MCF 10A (cell line): Measurements from ENCODE around the gene MAFG. TPM values are rescaled to one million over a fixed set of nuclear protein-coding genes. Genes with fewer than 3 reads are reported as not detected.

Source experiments
- BruUV-seq: library from RNA; stranded (reverse); fragments of 400-500 nt; replicated peaks from 2 replicates; lab custom pipeline; 2021; lab: Mats Ljungman, UMichigan
- CTCF ChIA-PET: fragments of 300-600 bp; sonication (Branson Sonifier 250); formaldehyde crosslinking; extraction: SDS; loops from one replicate; lab custom pipeline; 2021; ENCODE audit warnings: antibody characterized with exemption, inconsistent platforms; lab: Yijun Ruan, JAX
- POLR2A ChIA-PET: fragments of 300-600, 350-650 bp; sonication (Branson Sonifier 250); formaldehyde crosslinking; extraction: SDS; loops from one replicate; lab custom pipeline; 2020; ENCODE audit warnings: antibody characterized with exemption, inconsistent platforms; lab: Yijun Ruan, JAX
- DNase-seq: peaks from one replicate; pipeline ENCODE4 v3.0.0-alpha.2; 2018; ENCODE audit not compliant: unreplicated experiment
- H3K27ac Mint-ChIP-seq: one replicate; pipeline ENCODE4 v1.8.0; 2022; ENCODE audit warnings: mild to moderate bottlenecking, low read depth, mixed read lengths; ENCODE audit not compliant: unreplicated experiment
- H3K27me3 Mint-ChIP-seq: one replicate; pipeline ENCODE4 v1.8.0; 2022; ENCODE audit warnings: mixed read lengths; ENCODE audit not compliant: insufficient read depth, unreplicated experiment
- H3K36me3 Mint-ChIP-seq: one replicate; pipeline ENCODE4 v1.8.0; 2022; ENCODE audit warnings: mild to moderate bottlenecking, moderate library complexity, mixed read lengths; ENCODE audit not compliant: insufficient read depth, unreplicated experiment
- H3K4me1 Mint-ChIP-seq: one replicate; pipeline ENCODE4 v1.8.0; 2022; ENCODE audit warnings: mixed read lengths; ENCODE audit not compliant: insufficient read depth, unreplicated experiment
- H3K4me3 Mint-ChIP-seq: one replicate; pipeline ENCODE4 v1.8.0; 2022; ENCODE audit warnings: mild to moderate bottlenecking, moderate library complexity, mixed read lengths; ENCODE audit not compliant: unreplicated experiment
- H3K9me3 Mint-ChIP-seq: one replicate; pipeline ENCODE4 v1.8.0; 2022; ENCODE audit warnings: mixed read lengths; ENCODE audit not compliant: unreplicated experiment
- intact Hi-C: fragments of 100-400 bp; cut with micrococcal nuclease; formaldehyde crosslinking; loops from 2 replicates; pipeline ENCODE4 v1.14.1; 2022
- total RNA-seq: library from RNA; stranded (reverse); gene quantifications from 2 replicates; pipeline ENCODE4 v1.2.3, GENCODE V29; 2022
- TF ChIP-seq, protein P1 (sequence below): fragments of 200-600 bp; IDR thresholded peaks from one replicate; pipeline ENCODE4 v1.8.0; 2022; ENCODE audit warnings: antibody characterized with exemption, mild to moderate bottlenecking; ENCODE audit not compliant: unreplicated experiment

MAFG gene
- total RNA-seq, 1 experiment from 2014 or later = 38.1 TPM

DNA sequence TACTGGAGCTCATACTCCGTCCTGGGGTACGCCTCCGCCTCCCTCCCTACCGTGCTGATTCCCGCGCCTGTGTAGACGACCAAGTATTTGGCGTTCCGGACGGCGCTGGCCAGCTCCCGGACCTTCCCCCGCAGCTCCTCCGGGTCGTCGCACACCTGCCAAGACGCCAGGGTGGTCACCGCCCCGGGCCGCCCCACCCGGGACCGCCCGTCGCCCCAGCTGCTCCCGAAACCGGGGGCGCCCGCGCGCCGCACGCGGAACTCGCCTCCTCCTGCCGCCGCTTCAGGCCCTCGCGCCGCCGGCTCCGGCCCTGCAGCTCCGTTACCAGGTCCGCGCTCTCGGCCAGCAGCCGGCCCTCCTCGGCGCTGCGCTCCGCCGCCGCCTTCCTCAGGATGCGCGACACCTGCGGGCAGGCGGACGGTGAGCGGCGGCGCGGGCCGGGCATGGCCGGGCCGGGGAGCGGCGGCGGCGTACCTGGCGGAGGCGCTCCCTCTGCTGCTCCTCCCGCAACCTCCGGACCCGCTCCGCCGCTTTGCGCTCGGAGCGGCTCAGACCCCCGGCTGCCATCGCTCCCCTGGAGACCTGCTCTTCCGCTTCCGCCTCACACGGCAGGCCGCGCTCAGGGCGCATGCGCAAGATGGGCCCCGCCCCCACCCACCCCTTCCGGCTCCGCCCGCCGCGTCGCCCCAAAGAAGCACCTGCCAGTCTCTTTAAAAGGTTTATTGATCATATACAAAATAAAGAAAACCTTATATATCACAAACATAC, 9.8 kb downstream of the MAFG start, which contains the start of gene SIRT7:
SIRT7 (minus strand) TSS at position 612 of the 768 bp plus-strand sequence; CDS start at position 567, 45 bp downstream.
- BruUV-seq = no TSS peak
- TF ChIP-seq, protein P1, sequence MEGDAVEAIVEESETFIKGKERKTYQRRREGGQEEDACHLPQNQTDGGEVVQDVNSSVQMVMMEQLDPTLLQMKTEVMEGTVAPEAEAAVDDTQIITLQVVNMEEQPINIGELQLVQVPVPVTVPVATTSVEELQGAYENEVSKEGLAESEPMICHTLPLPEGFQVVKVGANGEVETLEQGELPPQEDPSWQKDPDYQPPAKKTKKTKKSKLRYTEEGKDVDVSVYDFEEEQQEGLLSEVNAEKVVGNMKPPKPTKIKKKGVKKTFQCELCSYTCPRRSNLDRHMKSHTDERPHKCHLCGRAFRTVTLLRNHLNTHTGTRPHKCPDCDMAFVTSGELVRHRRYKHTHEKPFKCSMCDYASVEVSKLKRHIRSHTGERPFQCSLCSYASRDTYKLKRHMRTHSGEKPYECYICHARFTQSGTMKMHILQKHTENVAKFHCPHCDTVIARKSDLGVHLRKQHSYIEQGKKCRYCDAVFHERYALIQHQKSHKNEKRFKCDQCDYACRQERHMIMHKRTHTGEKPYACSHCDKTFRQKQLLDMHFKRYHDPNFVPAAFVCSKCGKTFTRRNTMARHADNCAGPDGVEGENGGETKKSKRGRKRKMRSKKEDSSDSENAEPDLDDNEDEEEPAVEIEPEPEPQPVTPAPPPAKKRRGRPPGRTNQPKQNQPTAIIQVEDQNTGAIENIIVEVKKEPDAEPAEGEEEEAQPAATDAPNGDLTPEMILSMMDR = no peak
- Mint-ChIP-seq H3K36me3 (peaks cover 64% of the 10 kb centered on the region), H3K27ac (peak within 1 kb of the TSS; percentile 87), H3K27me3 (no peaks in the 10 kb centered on the region), H3K9me3 (no peaks in the 10 kb centered on the region), H3K4me1 (peaks cover 27% of the 10 kb centered on the region), H3K4me3 (peak within 1 kb of the TSS; percentile 87)
- ChIA-PET CTCF (interaction anchor here (0.6 kb wide), 3 partner anchors 104 to 1279 kb away, joined by 3 to 4 read pairs (median 3); no protein-coding TSS in a partner anchor), POLR2A (interaction anchor here (0.7 to 2.8 kb wide), 18 partner anchors 9 to 364 kb away, joined by 3 to 59 read pairs (median 4); partner anchors contain the start of genes ARHGDIA, ARL16, CENPX and FASN)
- DNase-seq = peak; percentile 75
- intact Hi-C loops = loop anchor here (10.0 kb wide), 1 partner anchor 53 kb away; the partner anchor contains the start of gene P4HB

DNA sequence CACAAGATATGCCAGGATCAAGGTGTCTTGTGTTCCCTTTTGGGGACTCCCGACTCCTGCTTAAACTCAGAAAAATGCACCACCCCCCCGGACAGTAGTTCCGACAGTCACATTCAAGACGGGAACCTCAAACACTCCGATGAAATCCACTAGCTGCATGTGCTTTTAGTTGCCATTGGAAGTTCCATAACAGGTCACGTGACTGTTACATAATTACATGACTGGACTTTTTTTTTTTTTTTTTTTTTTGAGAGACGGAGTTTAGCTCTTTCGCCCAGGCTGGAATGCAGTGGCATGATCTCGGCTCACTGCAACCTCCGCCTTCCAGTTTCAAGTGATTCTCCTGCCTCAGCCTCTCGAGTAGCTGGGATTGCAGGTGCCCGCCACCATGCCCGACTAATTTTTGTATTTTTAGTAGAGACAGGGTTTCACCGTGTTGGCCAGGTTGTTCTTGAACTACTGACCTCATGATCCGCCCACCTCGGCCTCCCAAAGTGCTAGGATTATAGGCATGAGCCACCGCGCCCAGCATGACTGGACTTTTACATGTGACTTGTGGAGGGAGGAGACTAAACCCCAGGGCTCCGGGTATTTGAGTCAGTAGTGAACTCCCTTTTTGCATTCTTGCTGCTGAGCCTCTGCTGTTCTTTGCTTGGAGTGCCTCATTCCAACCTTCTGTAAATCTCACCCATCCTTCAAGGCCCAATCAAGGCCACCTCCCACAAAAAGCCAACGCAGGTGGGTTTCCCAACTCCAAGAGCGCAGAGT, 11.1 kb downstream of the MAFG start:
- Mint-ChIP-seq H3K4me3 (peak overlapping the region; percentile 87), H3K36me3 (peaks cover 64% of the 10 kb centered on the region), H3K9me3 (no peaks in the 10 kb centered on the region), H3K4me1 (peaks cover 37% of the 10 kb centered on the region), H3K27ac (peak overlapping the region; percentile 76), H3K27me3 (no peaks in the 10 kb centered on the region)
- intact Hi-C loops = loop anchor here (10.0 kb wide), 1 partner anchor 52 kb away; the partner anchor contains the start of gene P4HB
- TF ChIP-seq, protein P1 = no peak
- ChIA-PET POLR2A (interaction anchor here (0.6 to 2.8 kb wide), 18 partner anchors 10 to 621 kb away, joined by 3 to 59 read pairs (median 4); partner anchors contain the start of genes ARHGDIA, ARL16, CENPX and DUS1L), CTCF (no interaction called here)
- no TSS peak for BruUV-seq
- DNase-seq = peak; percentile 82

GRCh38 chr17:81915331-81915730, 12.2 kb downstream of the MAFG start:
- H3K27me3 Mint-ChIP-seq = no peaks in the 10 kb centered on the region
- no peak overlapping the region for H3K27ac Mint-ChIP-seq
- peaks cover 37% of the 10 kb centered on the region for H3K4me1 Mint-ChIP-seq
- no peak overlapping the region for H3K4me3 Mint-ChIP-seq
- DNase-seq = no peak
- peaks cover 64% of the 10 kb centered on the region for H3K36me3 Mint-ChIP-seq
- H3K9me3 Mint-ChIP-seq = no peaks in the 10 kb centered on the region
- intact Hi-C loops = loop anchor here (10.0 kb wide), 1 partner anchor 51 kb away; the partner anchor contains the start of gene P4HB
- ChIA-PET CTCF (no interaction called here), POLR2A (interaction anchor here (0.7 to 2.8 kb wide), 5 partner anchors 11 to 620 kb away, joined by 3 to 59 read pairs (median 4); partner anchors contain the start of gene MAFG)
- TF ChIP-seq, protein P1 = no peak
- BruUV-seq = no TSS peak
